Gastroesophageal sphincter (tissue), 4 donors: Measurements from ENCODE around the gene RHOT1. TPM values are rescaled to one million over a fixed set of nuclear protein-coding genes. Genes with fewer than 3 reads are reported as not detected.
A peak's percentile ranks its signal among the peaks of the same experiment; 100 is the strongest.

Experiments
- ATAC-seq: fragments of 150-250 bp; one replicate; pipeline ENCODE4 v1.9.1; 2016; ENCODE audit warnings: mild to moderate bottlenecking, moderate library complexity
- H3K27ac ChIP-seq, 4 donors: fragments of 200-600 bp; sonication (generic) in 3 of 4; 1 replicate in 3 of 4; 2 replicates in 1 of 4; pipeline ENCODE4 v1.5.1; 2016 to 2019
- H3K27me3 ChIP-seq: fragments of 200-600 bp; sonication (generic); one replicate; pipeline ENCODE4 v1.5.1; 2019
- H3K36me3 ChIP-seq, 2 donors: fragments of 200-600 bp; sonication (generic); one replicate each; pipeline ENCODE4 v1.5.1; 2019; ENCODE audit warnings: control low read depth in 1 of 2
- H3K4me1 ChIP-seq, 3 donors: fragments of 200-600 bp; sonication (generic); 1 replicate in 2 of 3; 2 replicates in 1 of 3; pipeline ENCODE4 v1.5.1; 2016 to 2019; ENCODE audit warnings: control low read depth in 2 of 3
- H3K4me3 ChIP-seq, 2 donors: fragments of 200-600 bp; sonication (generic); one replicate each; pipeline ENCODE4 v1.5.1; 2019; ENCODE audit warnings: mild to moderate bottlenecking in 1 of 2, moderate library complexity in 1 of 2
- H3K9me3 ChIP-seq, 3 donors: fragments of 200-600 bp; sonication (generic); one replicate each; pipeline ENCODE4 v1.5.1; 2017 to 2019; ENCODE audit warnings: control low read depth in 2 of 3
- EP300 ChIP-seq: sonication (generic); formaldehyde crosslinking; IDR thresholded peaks from one replicate; pipeline ENCODE4 v1.6.1; 2017; ENCODE audit warnings: antibody characterized with exemption, mild to moderate bottlenecking
- POLR2A ChIP-seq, 2 donors: fragments of 450-650 bp; IDR thresholded peaks; one replicate each; pipeline ENCODE4 v1.6.1; 2017; ENCODE audit warnings: antibody characterized with exemption in 2 of 2, mild to moderate bottlenecking in 2 of 2, moderate library complexity in 1 of 2
- POLR2AphosphoS5 ChIP-seq: sonication (generic); formaldehyde crosslinking; IDR thresholded peaks from one replicate; pipeline ENCODE4 v1.6.1; 2017; ENCODE audit warnings: antibody characterized with exemption
- WGBS, 2 donors: methylation state at CpG; one replicate each; pipeline ENCODE4 v1.1.5; 2018; ENCODE audit warnings: low coverage in 1 of 2; 5-methylcytosine and 5-hydroxymethylcytosine counted together
- total RNA-seq, 4 donors: library from RNA; depleted of rRNA; stranded (reverse); fragments of >200 nt; gene quantifications; one replicate each; pipeline ENCODE4 v1.1.0, GENCODE V29; 2016
- TF ChIP-seq, protein P1 (sequence below), 4 experiments: fragments of 200-600 bp in 2 of 4; fragments of 450-650 bp in 2 of 4; sonication (generic) in 1 of 4; IDR thresholded peaks; one replicate each; pipeline ENCODE4 v1.5.1; 2017 to 2019; ENCODE audit warnings: antibody characterized with exemption in 4 of 4, mild to moderate bottlenecking in 2 of 4, moderate library complexity in 2 of 4

RHOT1 gene
- total RNA-seq, 4 donors from 2014 or later = 34.4 to 58.3 (median 46.0) TPM

DNA sequence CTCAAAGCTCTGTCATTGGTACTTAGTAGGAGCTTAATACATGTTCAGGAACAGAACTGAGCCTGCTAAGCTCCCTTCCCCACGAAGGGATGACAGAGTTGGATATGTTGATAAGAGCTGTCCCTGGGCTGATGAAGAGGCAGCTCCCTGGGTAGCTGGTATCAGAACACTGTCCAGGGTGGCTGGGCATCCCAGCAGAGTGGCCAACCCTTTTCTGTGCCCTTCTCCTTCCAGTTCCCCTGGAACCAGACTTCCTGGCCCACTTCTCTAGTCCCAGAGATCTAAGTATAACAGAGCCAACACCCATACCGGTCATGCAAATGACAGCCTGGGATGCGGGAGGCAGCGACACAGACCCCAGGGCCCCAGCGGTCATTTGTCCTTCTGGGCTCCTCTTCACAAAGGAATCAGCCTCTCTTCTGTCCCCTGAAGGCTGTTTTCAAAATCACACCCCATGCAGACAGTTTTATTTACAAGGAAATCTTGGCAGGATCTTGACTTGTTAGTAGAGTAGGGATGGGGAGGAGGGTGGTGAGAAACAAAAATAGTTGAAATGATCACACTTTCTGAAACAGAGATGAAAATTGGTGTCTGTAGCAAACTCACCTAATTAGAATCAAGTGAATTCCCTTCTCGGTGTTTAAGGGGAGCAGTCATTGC is 122.0 kb downstream of the RHOT1 start:
- WGBS, 2 donors = 50 to 63% methylated on average over 1 to 3 of the region's 6 CpGs
- TF ChIP-seq POLR2A (IDR thresholded peaks at IDR 0.05) = no peak
- TF ChIP-seq EP300 = no peak
- TF ChIP-seq, protein P1, sequence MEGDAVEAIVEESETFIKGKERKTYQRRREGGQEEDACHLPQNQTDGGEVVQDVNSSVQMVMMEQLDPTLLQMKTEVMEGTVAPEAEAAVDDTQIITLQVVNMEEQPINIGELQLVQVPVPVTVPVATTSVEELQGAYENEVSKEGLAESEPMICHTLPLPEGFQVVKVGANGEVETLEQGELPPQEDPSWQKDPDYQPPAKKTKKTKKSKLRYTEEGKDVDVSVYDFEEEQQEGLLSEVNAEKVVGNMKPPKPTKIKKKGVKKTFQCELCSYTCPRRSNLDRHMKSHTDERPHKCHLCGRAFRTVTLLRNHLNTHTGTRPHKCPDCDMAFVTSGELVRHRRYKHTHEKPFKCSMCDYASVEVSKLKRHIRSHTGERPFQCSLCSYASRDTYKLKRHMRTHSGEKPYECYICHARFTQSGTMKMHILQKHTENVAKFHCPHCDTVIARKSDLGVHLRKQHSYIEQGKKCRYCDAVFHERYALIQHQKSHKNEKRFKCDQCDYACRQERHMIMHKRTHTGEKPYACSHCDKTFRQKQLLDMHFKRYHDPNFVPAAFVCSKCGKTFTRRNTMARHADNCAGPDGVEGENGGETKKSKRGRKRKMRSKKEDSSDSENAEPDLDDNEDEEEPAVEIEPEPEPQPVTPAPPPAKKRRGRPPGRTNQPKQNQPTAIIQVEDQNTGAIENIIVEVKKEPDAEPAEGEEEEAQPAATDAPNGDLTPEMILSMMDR (IDR thresholded peaks at IDR 0.05) = no peak
- TF ChIP-seq POLR2AphosphoS5 = no peak
- ATAC-seq = no peak
- Histone ChIP-seq H3K27me3 (peaks cover 26% of the 10 kb centered on the region), H3K36me3 (no peaks in the 10 kb centered on the region), H3K27ac (peak overlapping the region in 1 of 4 donors; percentile 53), H3K9me3 (no peaks in the 10 kb centered on the region), H3K4me3 (no peak overlapping the region), H3K4me1 (peaks cover 0 to 30% (median 8%) of the 10 kb centered on the region in 3 donors)

DNA sequence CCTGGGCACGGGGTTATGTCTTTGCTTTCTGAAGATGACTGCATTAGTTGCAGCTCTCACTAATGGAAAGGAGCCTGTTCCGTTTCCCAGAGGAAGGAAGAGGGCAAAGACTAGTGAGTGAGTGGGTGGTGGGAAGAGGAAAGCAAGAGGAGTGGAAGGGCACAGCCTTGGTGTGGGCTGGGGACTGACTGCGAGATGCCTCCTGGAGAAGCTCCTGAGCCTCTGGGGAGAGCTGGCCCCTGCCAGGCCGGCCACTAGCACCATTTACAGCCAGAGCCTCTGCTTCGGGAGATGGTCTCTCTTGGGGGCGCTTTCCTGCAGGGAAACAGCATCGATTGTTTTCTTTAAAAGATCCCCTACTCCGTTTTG is 122.5 kb downstream of the RHOT1 start:
- H3K4me1 ChIP-seq = peaks cover 0 to 30% (median 8%) of the 10 kb centered on the region in 3 donors

DNA sequence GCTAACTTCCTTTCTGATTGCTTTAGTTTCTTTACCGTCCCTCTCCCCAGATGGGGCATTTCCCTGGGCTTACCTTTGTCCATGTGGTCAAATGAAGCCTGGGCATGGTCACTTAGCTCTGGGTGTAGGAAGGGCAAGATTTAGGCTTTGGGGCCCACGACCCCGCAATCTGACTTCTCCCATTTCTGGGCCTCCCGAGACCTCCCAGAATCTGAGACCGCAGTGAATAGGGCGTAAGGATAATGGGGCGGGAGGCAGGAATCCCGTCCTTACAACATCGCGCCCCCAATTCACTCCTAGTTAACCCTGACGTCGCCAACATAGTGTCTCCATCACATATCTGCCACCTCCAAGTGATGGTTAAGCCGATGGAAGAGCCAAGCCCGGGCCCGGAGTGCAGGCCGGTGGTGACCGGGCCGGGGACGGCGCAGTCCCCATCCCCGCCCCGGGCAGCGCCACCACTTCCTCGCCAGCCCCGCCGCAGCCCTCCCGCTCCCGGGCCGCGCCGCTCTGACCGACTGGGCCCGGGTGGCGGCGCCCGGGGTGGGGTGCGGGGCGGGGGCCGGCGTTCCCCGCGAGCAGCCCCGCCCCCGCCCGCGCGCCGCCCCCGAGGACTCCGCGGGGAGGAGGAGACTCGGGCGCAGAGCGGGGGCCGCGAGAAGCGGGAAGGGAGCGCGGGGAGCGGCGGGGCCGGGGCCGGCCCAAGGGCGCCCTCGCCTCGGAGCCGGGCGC is 123.1 kb downstream of the RHOT1 start, which contains the start of gene RHBDL3:
Gene RHBDL3 (plus strand): TSS at position 641 of the 732 bp plus-strand sequence. CDS start 358 bp downstream, outside the sequence.
- H3K36me3 ChIP-seq = no peaks in the 10 kb centered on the region
- no peaks in the 10 kb centered on the region for H3K9me3 ChIP-seq
- 23 to 27% methylated on average over 3 to 4 of the region's 68 CpGs for WGBS, 2 donors
- peak within 1 kb of the TSS; percentile 77 to 80 for H3K4me3 ChIP-seq
- peak; percentile 88 for ATAC-seq
- peaks cover 0 to 30% (median 8%) of the 10 kb centered on the region in 3 donors for H3K4me1 ChIP-seq
- peaks cover 36% of the 10 kb centered on the region for H3K27me3 ChIP-seq
- TF ChIP-seq POLR2A (IDR thresholded peaks at IDR 0.05) (peak in 1 of 2 donors; percentile 17), EP300 (no peak)
- peak within 1 kb of the TSS in 3 of 4 donors; percentile 36 to 73 (median 53) for H3K27ac ChIP-seq

More for the DNA sequence above, 122.5 kb downstream of the RHOT1 start:
- Histone ChIP-seq H3K27me3 (peaks cover 31% of the 10 kb centered on the region), H3K27ac (peak overlapping the region in 3 of 4 donors; percentile 36 to 73 (median 53)), H3K4me3 (peak overlapping the region in 1 of 2 donors; percentile 80), H3K9me3 (no peaks in the 10 kb centered on the region), H3K36me3 (no peaks in the 10 kb centered on the region)
- ATAC-seq = no peak
- WGBS, 2 donors = 28 to 54% methylated on average over 8 of the region's 8 CpGs
- no peak for TF ChIP-seq POLR2AphosphoS5

DNA sequence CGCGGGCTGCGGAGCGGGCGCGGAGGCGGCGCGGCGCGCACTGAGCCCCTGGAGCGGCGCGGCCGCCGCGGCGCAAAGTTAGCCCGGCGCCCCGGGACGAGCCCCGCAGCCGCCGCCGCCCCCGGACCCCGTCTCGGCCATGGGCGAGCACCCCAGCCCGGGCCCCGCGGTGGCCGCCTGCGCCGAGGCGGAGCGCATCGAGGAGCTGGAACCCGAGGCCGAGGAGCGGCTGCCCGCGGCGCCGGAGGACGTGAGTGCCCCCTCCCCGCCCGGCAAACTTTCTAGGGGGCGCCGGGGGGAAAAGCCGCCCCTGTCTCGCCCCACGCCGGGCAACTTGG is 123.7 kb downstream of the RHOT1 start:
- no peaks in the 10 kb centered on the region for H3K36me3 ChIP-seq
- peak; percentile 27 for ATAC-seq

DNA sequence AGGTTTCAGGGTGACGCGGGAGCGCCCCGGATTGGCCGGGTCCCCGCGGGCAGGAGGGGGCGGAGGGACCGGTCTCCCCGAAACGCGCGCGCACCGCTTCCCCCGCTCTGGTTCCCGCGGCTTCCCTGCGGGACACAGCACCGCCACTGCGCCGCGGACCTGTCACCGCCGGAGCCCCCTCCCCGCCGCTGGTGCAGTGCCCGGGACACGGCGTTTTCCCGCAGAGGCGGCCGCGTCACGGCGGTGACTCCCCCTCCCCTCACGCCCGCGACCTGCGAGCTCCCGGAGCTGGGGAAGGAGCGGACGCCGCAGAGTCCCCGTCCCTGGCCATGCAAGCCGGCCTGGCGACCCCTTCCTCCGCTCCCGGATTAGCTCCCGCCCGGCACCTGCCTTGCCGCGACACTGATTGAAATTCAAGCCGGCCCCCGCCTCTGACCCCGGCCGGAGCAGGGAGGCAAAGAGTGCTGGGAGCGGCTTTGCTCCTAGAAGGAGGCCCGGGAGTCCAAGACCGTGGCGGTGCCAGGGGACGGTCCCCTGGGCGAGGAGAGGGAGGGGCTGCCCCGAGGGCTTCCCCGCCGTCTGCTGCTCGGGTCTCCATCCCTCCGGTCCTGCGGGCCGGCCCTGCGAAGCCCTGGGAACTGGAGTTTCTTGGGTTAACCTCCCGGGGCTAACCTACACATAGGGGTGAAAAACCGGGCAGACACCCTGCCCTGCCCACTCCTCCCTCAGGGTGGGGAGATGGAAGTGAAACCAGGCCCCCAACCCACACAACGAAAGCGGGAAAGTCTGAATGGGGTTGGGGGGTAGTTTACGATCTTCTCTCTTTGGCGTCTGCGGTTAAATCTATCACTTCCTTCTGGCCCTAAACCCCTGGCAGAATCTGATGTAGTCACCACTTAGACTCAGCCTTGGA is 124.3 kb downstream of the RHOT1 start:
- Histone ChIP-seq H3K4me1 (peaks cover 0 to 30% (median 8%) of the 10 kb centered on the region in 3 donors), H3K27me3 (peaks cover 41% of the 10 kb centered on the region), H3K36me3 (no peaks in the 10 kb centered on the region), H3K27ac (peak overlapping the region in 1 of 4 donors; percentile 51), H3K9me3 (no peaks in the 10 kb centered on the region), H3K4me3 (peak overlapping the region; percentile 77 to 80)
- no peak for TF ChIP-seq POLR2A (IDR thresholded peaks at IDR 0.05)
- no peak for TF ChIP-seq POLR2AphosphoS5
- no peak for TF ChIP-seq EP300
- TF ChIP-seq, protein P1 (IDR thresholded peaks at IDR 0.05) = no peak
- no peak for ATAC-seq
- WGBS, 2 donors = 7% methylated on average over 2 of the region's 78 CpGs; no CpG with 5 or more reads in 1 of the 2 donors

More for the DNA sequence above, 123.7 kb downstream of the RHOT1 start:
- peak overlapping the region; percentile 77 to 80 for H3K4me3 ChIP-seq
- no CpG with 5 or more reads among the region's 55 CpGs for WGBS, 2 donors
- H3K4me1 ChIP-seq = peaks cover 0 to 30% (median 8%) of the 10 kb centered on the region in 3 donors
- peak overlapping the region in 1 of 4 donors; percentile 51 for H3K27ac ChIP-seq
- H3K27me3 ChIP-seq = peaks cover 41% of the 10 kb centered on the region
- H3K9me3 ChIP-seq = no peaks in the 10 kb centered on the region
- TF ChIP-seq POLR2AphosphoS5 = no peak
- TF ChIP-seq POLR2A (IDR thresholded peaks at IDR 0.05) = no peak
- TF ChIP-seq EP300 = no peak
- TF ChIP-seq, protein P1 (IDR thresholded peaks at IDR 0.05) = no peak
